Naive thymus-derived CD8-positive, alpha-beta T cell (primary cell): ENCODE measurements around the gene CHIC2. TPM values are rescaled to one million over a fixed set of nuclear protein-coding genes. Genes with fewer than 3 reads are reported as not detected.
"Not testable (repeated sequence)": the region's sequence is repeated elsewhere in the genome, so short reads cannot be mapped to it uniquely, and the experiment has no call there.

Experiments
- ATAC-seq, 2 donors: fragments of 150-1000 bp; cut with Tn5 transposase in 1 of 2; sonication (Bioruptor Pico), chemical (Tn5 transposase) in 1 of 2; 1 replicate in 1 of 2; 2 replicates in 1 of 2; pipeline ENCODE4 v1.10.0; 2021; ENCODE audit warnings: mild to moderate bottlenecking in 2 of 2, moderate library complexity in 2 of 2
- POLR2A ChIA-PET: fragments of 350-600 bp; sonication (Branson Sonifier 250); formaldehyde crosslinking; loops from one replicate; lab custom pipeline; 2021; ENCODE audit warnings: antibody characterized with exemption; lab: Charles Lee
- DNase-seq, 10 donors: peaks; one replicate each; pipeline versions ENCODE4 v3.0.0 to v3.0.0-alpha.2; 2020 to 2022
- H3K27ac Mint-ChIP-seq, 10 donors: one replicate each; pipeline ENCODE4 v1.8.0; 2020 to 2022; ENCODE audit warnings: mild to moderate bottlenecking in 10 of 10, mixed read lengths in 10 of 10, moderate library complexity in 4 of 10, inconsistent platforms in 1 of 10
- H3K27me3 Mint-ChIP-seq, 5 donors: one replicate each; pipeline ENCODE4 v1.8.0; 2021 to 2022; ENCODE audit warnings: mixed read lengths in 5 of 5
- H3K36me3 Mint-ChIP-seq, 3 donors: one replicate each; pipeline ENCODE4 v1.8.0; 2020 to 2022; ENCODE audit warnings: mixed read lengths in 3 of 3, mild to moderate bottlenecking in 2 of 3, inconsistent platforms in 1 of 3
- H3K4me1 Mint-ChIP-seq, 4 donors: one replicate each; pipeline ENCODE4 v1.8.0; 2021 to 2022; ENCODE audit warnings: mixed read lengths in 4 of 4
- H3K4me3 Mint-ChIP-seq, 10 donors: one replicate each; pipeline ENCODE4 v1.8.0; 2020 to 2022; ENCODE audit warnings: mild to moderate bottlenecking in 10 of 10, mixed read lengths in 10 of 10, moderate library complexity in 6 of 10, inconsistent platforms in 1 of 10
- H3K9me3 Mint-ChIP-seq, 9 donors: one replicate each; pipeline ENCODE4 v1.8.0; 2020 to 2022; ENCODE audit warnings: mixed read lengths in 9 of 9, mild to moderate bottlenecking in 3 of 9, inconsistent platforms in 1 of 9, moderate library complexity in 1 of 9
- polyA plus RNA-seq, 3 donors: library from polyadenylated mRNA; unstranded; fragments of 300-500 nt; fragmentation: Illumina TruSeq; gene quantifications; one replicate each; pipeline ENCODE4 v1.2.3, GENCODE V29; 2021
- total RNA-seq, 8 experiments: library from RNA in 2 of 8; stranded (reverse) in 2 of 8; gene quantifications; one replicate each; pipeline ENCODE4 v1.2.3 and lab custom pipeline; 2021 to 2026

Gene CHIC2
- total RNA-seq (10 to 100 TPM; 49.4 to 49.5 TPM), polyA plus RNA-seq (10 to 100 TPM; 51.7 to 70.5 (median 53.7) TPM), total RNA-seq (lab: John Stamatoyannopoulos, UW) (17.2 to 35.9 (median 29.1) reads per million in 6 experiments)

- no peaks in the 10 kb centered on the region for H3K9me3 Mint-ChIP-seq
- ATAC-seq: peak; percentile 88 to 92
- H3K4me1 Mint-ChIP-seq: peaks cover 24 to 49% (median 46%) of the 10 kb centered on the region in 4 donors
- DNase-seq: peak; percentile 94 to 99 (median 98)
- no peaks in the 10 kb centered on the region for H3K27me3 Mint-ChIP-seq
- peaks cover 0 to 7% (median 2%) of the 10 kb centered on the region in 3 donors for H3K36me3 Mint-ChIP-seq
- POLR2A ChIA-PET: interaction anchor here (0.6 to 2.9 kb wide), 5 partner anchors 9 to 1352 kb away, joined by 3 to 8 read pairs (median 5); partner anchors contain the start of gene GSX2
- H3K4me3 Mint-ChIP-seq: peak within 1 kb of the TSS; percentile 92 to 98 (median 96)
- peak within 1 kb of the TSS; percentile 96 to 99 (median 98) for H3K27ac Mint-ChIP-seq
Observed at GRCh38 chr4:54064317-54065111, at the start of gene CHIC2. TSS of gene CHIC2 (minus strand) at chr4:54064605. CDS start at chr4:54064300, 305 bp downstream.

DNA sequence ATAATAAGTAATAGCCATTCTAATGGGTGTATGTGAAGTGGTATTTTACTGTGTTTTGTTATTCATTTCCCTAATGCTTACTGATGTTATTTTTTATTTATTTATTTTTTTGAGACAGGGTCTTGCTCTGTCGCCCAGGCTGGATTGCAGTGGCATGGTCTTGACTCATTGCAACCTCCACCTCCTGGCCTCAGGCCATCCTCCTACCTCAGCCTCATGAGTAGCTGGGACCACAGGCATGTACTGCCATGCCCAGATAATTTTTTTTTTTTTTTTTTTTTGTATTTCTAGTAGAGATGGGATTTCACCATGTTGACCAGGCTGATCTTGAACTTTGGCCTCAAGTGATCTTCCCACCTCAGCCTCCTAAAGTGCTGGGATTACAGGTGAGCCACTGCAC lies 48.8 kb upstream of the CHIC2 start:
- POLR2A ChIA-PET, ATAC-seq: not testable (repeated sequence)

DNA sequence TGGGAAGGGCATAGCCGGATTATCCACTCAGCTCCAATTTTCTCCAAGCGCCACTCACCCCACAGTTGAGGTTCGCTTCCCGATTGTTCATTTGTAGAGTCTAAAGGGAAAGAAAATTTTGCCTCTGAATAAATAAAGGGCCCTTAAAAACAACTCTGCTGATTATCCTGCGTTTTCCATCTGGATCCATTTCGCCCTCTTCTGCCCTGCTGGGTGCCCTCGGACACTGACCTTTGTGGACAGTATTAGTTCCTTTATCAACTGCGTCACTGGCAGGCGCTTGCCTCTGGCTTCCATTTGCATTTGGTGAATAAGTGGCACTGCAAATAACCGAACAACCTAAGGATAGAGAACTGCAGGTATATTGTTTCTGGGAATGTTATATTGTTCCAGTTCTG lies 45.6 kb upstream of the CHIC2 start:
- no peak for DNase-seq
- Mint-ChIP-seq H3K27ac (peak overlapping the region in 1 of 10 donors; percentile 37), H3K9me3 (peaks cover 0 to 2% (median 0%) of the 10 kb centered on the region in 9 donors), H3K36me3 (peaks cover 0 to under 1% (median 0%) of the 10 kb centered on the region in 3 donors), H3K4me3 (peak overlapping the region in 7 of 10 donors; percentile 2 to 59 (median 38)), H3K4me1 (peaks cover 12 to 26% (median 19%) of the 10 kb centered on the region in 4 donors), H3K27me3 (peaks cover 44 to 90% (median 74%) of the 10 kb centered on the region in 5 donors)
- ATAC-seq: no peak
- POLR2A ChIA-PET: no interaction called here

More for the DNA sequence above, 48.8 kb upstream of the CHIC2 start:
- not testable (repeated sequence) for DNase-seq, H3K36me3 Mint-ChIP-seq, H3K4me3 Mint-ChIP-seq, H3K27ac Mint-ChIP-seq, H3K9me3 Mint-ChIP-seq
- Mint-ChIP-seq H3K4me1 (peaks cover 7 to 17% (median 12%) of the 10 kb centered on the region in 4 donors), H3K27me3 (peaks cover 35 to 82% (median 61%) of the 10 kb centered on the region in 5 donors)

DNA sequence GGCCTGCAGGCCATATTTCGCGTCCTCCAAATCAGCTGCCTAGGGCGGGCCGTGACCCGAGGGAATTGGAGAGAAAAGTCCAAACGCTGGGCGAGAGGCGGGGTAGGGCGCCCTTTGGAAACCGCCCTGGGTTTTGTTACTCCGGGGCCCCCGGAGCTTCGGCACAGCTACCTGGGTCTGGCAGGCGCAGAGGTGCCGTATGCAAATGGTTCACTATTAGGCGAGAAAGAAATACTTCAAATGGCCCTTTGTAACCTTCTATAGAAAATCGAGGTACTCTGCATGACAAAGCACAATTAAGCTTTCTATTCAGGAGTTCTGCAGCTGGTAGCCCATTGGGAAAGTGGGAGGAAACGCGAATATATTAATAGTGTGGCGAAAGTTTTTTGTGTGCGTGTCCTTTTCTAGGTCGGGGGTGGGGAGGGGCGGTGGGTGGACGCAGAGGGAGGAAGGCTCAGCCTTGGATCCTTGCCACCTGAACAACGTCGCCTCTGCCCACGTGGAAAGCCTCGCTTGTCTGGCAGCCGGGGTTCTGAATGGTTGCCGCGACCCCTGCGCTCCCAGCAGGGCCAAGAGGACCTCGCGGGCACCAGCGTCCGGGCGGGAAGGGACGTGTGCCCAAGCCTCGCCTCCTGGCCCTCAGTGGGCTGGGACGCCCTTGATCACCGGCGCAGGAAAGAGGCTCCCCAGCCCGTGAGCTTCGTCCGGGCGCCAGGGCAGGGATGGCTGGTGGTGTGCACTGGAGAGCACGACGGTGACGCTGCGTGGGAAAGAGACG lies 45.0 kb upstream of the CHIC2 start:
- POLR2A ChIA-PET: no interaction called here
- ATAC-seq (peak in 1 of 2 donors; percentile 26), DNase-seq (no peak)
- Mint-ChIP-seq H3K36me3 (no peaks in the 10 kb centered on the region), H3K9me3 (peaks cover 0 to 2% (median 0%) of the 10 kb centered on the region in 9 donors), H3K4me3 (peak overlapping the region in 7 of 10 donors; percentile 19 to 89 (median 53)), H3K27me3 (peaks cover 49 to 90% (median 75%) of the 10 kb centered on the region in 5 donors), H3K4me1 (peaks cover 12 to 30% (median 21%) of the 10 kb centered on the region in 4 donors), H3K27ac (peak overlapping the region in 2 of 10 donors; percentile 5 to 40)

- ATAC-seq (peak; percentile 49 to 60), DNase-seq (peak in 1 of 10 donors; percentile 38)
- peaks cover 50 to 94% (median 75%) of the 10 kb centered on the region in 5 donors for H3K27me3 Mint-ChIP-seq
- no peaks in the 10 kb centered on the region for H3K36me3 Mint-ChIP-seq
- peaks cover 12 to 36% (median 25%) of the 10 kb centered on the region in 4 donors for H3K4me1 Mint-ChIP-seq
- POLR2A ChIA-PET: interaction anchor here (0.7 to 1.4 kb wide), 4 partner anchors 12 to 51 kb away, joined by 3 to 4 read pairs (median 3); no protein-coding TSS in a partner anchor
- H3K27ac Mint-ChIP-seq: peak overlapping the region in 1 of 10 donors; percentile 88
- peaks cover 0 to 2% (median 0%) of the 10 kb centered on the region in 9 donors for H3K9me3 Mint-ChIP-seq
- H3K4me3 Mint-ChIP-seq: peak overlapping the region; percentile 53 to 89 (median 81)
Observed at GRCh38 chr4:54107951-54108748, 43.7 kb upstream of the CHIC2 start.

DNA sequence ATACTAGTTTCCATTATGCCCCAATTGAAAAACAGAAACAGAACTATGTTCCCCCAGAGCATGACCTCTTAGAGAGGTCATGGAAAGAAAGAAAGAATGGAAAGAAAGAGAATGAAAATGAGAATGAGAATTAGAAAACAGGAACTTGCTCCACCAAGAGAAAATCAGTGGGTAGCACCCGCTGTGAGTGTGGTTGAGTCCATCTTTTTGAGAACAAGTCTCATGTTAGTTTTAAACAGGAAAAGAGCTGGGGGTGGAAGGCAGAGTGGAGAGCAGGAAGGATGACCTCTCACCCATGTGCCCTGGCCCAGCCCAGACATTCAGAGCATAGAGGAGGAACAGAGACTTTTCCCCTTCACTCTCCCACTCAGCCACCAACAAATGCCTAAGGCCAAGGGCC lies 40.5 kb upstream of the CHIC2 start:
- Mint-ChIP-seq H3K36me3 (no peaks in the 10 kb centered on the region), H3K27ac (no peak overlapping the region), H3K4me3 (no peak overlapping the region), H3K4me1 (peaks cover 22 to 56% (median 47%) of the 10 kb centered on the region in 4 donors), H3K9me3 (peaks cover 0 to 3% (median 0%) of the 10 kb centered on the region in 9 donors), H3K27me3 (peaks cover 52 to 97% (median 73%) of the 10 kb centered on the region in 5 donors)
- no peak for ATAC-seq
- POLR2A ChIA-PET: no interaction called here
- DNase-seq: no peak

DNA sequence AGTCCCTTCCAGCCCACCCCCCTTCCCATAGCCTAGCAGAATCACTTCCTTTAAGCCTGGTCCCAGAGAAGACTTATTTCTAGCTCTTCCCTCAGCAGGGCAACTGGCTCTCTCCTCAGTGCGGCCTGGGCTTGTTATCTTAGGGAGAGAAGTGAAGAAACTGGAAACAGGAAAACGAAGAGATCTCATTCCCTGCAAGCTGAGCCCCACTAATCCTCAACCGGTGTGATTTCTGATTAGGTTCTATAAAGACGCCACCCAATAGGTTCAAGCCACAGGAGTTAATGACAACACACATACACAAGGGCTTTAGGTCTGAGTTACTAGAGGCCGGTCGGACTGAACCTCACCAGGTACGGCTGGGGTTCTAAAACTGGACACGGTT lies 38.8 kb upstream of the CHIC2 start:
- DNase-seq (no peak), ATAC-seq (no peak)
- no peak overlapping the region for H3K27ac Mint-ChIP-seq
- H3K9me3 Mint-ChIP-seq: peaks cover 0 to 3% (median 0%) of the 10 kb centered on the region in 9 donors
- H3K4me3 Mint-ChIP-seq: peak overlapping the region in 4 of 10 donors; percentile 4 to 26 (median 16)
- H3K4me1 Mint-ChIP-seq: peaks cover 23 to 56% (median 53%) of the 10 kb centered on the region in 4 donors
- peaks cover 60 to 97% (median 75%) of the 10 kb centered on the region in 5 donors for H3K27me3 Mint-ChIP-seq
- H3K36me3 Mint-ChIP-seq: no peaks in the 10 kb centered on the region
- POLR2A ChIA-PET: no interaction called here

DNA sequence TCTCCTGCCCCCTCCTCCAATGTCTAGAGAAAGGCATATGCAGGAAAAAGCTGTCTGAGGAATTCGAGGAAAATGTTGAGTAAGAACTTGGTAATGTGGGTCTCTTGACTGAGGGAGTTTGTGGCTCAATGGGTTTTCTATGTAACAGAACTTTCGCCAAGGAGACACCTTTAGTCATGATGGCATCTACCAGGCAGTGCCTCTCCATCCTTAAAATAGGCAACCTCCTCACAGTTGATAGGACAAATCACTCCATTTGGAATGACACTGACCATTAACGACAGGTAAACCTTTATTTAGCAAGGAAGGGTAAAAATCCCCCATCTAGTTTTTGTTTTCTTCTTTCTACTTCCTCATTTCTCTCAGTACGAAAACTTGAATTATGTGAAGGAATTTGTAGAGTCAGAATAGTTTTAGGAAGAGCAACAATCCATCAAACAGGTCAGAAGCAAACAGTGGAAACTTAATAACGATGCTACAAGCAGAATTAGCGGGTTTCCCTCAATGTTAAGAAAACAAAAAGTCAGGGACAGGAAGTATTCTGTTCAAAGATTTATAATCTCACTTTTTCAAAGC lies 38.2 kb upstream of the CHIC2 start:
- Mint-ChIP-seq H3K36me3 (no peaks in the 10 kb centered on the region), H3K4me3 (peak overlapping the region in 6 of 10 donors; percentile 4 to 55 (median 17)), H3K27me3 (peaks cover 60 to 97% (median 76%) of the 10 kb centered on the region in 5 donors), H3K9me3 (peaks cover 0 to 3% (median 0%) of the 10 kb centered on the region in 9 donors), H3K27ac (no peak overlapping the region), H3K4me1 (peaks cover 20 to 52% (median 49%) of the 10 kb centered on the region in 4 donors)
- POLR2A ChIA-PET: no interaction called here
- DNase-seq (no peak), ATAC-seq (no peak)

GRCh38 chr4:54101190-54102041 lies 37.0 kb upstream of the CHIC2 start:
- ATAC-seq: peak in 1 of 2 donors; percentile 10
- Mint-ChIP-seq H3K36me3 (no peaks in the 10 kb centered on the region), H3K4me1 (peaks cover 20 to 49% (median 47%) of the 10 kb centered on the region in 4 donors), H3K27ac (peak overlapping the region in 1 of 10 donors; percentile 51), H3K4me3 (peak overlapping the region; percentile 49 to 82 (median 73)), H3K9me3 (peaks cover 0 to 3% (median 0%) of the 10 kb centered on the region in 9 donors), H3K27me3 (peaks cover 59 to 97% (median 76%) of the 10 kb centered on the region in 5 donors)
- POLR2A ChIA-PET: no interaction called here
- no peak for DNase-seq

DNA sequence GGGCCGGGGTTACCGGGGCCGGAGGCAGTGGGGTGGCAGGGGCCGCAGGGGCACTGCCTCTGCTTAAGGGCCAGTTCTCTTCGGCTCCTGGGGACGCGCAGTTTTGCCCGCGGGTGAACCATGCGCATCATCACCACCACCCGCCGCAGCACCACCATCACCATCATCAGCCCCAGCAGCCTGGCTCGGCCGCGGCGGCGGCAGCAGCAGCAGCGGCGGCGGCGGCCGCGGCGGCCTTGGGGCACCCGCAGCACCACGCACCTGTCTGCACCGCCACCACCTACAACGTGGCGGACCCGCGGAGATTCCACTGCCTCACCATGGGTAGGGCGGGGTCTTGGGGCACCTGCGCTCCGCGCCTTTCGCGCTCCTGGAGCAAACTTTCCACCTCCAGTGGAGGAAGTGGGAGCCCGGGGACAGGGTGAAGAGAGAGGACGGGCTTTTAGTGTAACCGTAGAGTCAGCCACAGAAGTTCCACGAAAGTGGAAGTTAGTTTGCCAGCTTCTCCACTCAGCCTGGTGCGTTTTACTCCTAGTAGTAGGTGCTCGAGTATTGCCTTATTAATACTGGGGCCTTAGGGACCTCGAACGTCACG lies 36.3 kb upstream of the CHIC2 start:
- POLR2A ChIA-PET: interaction anchor here (1.2 kb wide), 1 partner anchor 37 kb away, joined by 3 read pairs; the partner anchor contains the start of gene CHIC2
- Mint-ChIP-seq H3K4me1 (peaks cover 24 to 54% (median 47%) of the 10 kb centered on the region in 4 donors), H3K27ac (no peak overlapping the region), H3K36me3 (peaks cover 0 to 2% (median 0%) of the 10 kb centered on the region in 3 donors), H3K4me3 (peak overlapping the region; percentile 49 to 82 (median 73)), H3K9me3 (peaks cover 0 to 3% (median 0%) of the 10 kb centered on the region in 9 donors), H3K27me3 (peaks cover 64 to 98% (median 77%) of the 10 kb centered on the region in 5 donors)
- DNase-seq (no peak), ATAC-seq (peak; percentile 53 to 63)
